DLD1 (cell line): ENCODE data around the gene EHBP1.
"Not testable (repeated sequence)": the region's sequence is repeated elsewhere in the genome, so short reads cannot be mapped to it uniquely, and the experiment has no call there.

ENCODE experiments used
- in situ Hi-C: cut with HindIII; loops from 2 replicates; pipeline ENCODE4 v1.10.0; 2017; ENCODE audit warnings: low sequenced_read_pairs

EHBP1 gene

GRCh38 chr2:63001576-63001975 lies 296.1 kb downstream of the EHBP1 start:
- in situ Hi-C loops: no loop called here

- in situ Hi-C loops: no loop called here
Observed at GRCh38 chr2:63003351-63003750, 297.8 kb downstream of the EHBP1 start.

GRCh38 chr2:63007813-63008458 lies 302.4 kb downstream of the EHBP1 start:
- in situ Hi-C loops: no loop called here

GRCh38 chr2:63008838-63009237 lies 303.3 kb downstream of the EHBP1 start:
- in situ Hi-C loops: no loop called here

- in situ Hi-C loops: no loop called here
Observed at GRCh38 chr2:63009490-63009889, 304.0 kb downstream of the EHBP1 start.

- in situ Hi-C loops: no loop called here
Observed at GRCh38 chr2:63012541-63012940, 307.0 kb downstream of the EHBP1 start.

- in situ Hi-C loops: no loop called here
Observed at GRCh38 chr2:63013438-63013837, 307.9 kb downstream of the EHBP1 start.

- in situ Hi-C loops: no loop called here
Observed at GRCh38 chr2:63015389-63015788, 309.9 kb downstream of the EHBP1 start.

GRCh38 chr2:63018439-63018838 lies 312.9 kb downstream of the EHBP1 start:
- in situ Hi-C loops: no loop called here

GRCh38 chr2:63019686-63020085 lies 314.2 kb downstream of the EHBP1 start:
- in situ Hi-C loops: not testable (repeated sequence)

- in situ Hi-C loops: no loop called here
Observed at GRCh38 chr2:63023444-63023843, 317.9 kb downstream of the EHBP1 start.

- in situ Hi-C loops: loop anchor here (25.0 kb wide), 1 partner anchor 590 kb away; no protein-coding TSS in a partner anchor
Observed at GRCh38 chr2:63027220-63027619, 321.7 kb downstream of the EHBP1 start.

GRCh38 chr2:63029058-63029457 lies 323.5 kb downstream of the EHBP1 start:
- in situ Hi-C loops: loop anchor here (25.0 kb wide), 1 partner anchor 592 kb away; no protein-coding TSS in a partner anchor

GRCh38 chr2:63034526-63034925 lies 329.0 kb downstream of the EHBP1 start:
- in situ Hi-C loops: loop anchor here (25.0 kb wide), 1 partner anchor 597 kb away; no protein-coding TSS in a partner anchor

GRCh38 chr2:63035169-63035568 lies 329.7 kb downstream of the EHBP1 start:
- in situ Hi-C loops: loop anchor here (25.0 kb wide), 1 partner anchor 598 kb away; no protein-coding TSS in a partner anchor

- in situ Hi-C loops: loop anchor here (25.0 kb wide), 1 partner anchor 598 kb away; no protein-coding TSS in a partner anchor
Observed at GRCh38 chr2:63035660-63036059, 330.1 kb downstream of the EHBP1 start.

- in situ Hi-C loops: loop anchor here (25.0 kb wide), 1 partner anchor 601 kb away; no protein-coding TSS in a partner anchor
Observed at GRCh38 chr2:63038034-63038433, 332.5 kb downstream of the EHBP1 start.

- in situ Hi-C loops: loop anchor here (25.0 kb wide), 1 partner anchor 603 kb away; no protein-coding TSS in a partner anchor
Observed at GRCh38 chr2:63040586-63040985, 335.1 kb downstream of the EHBP1 start.

GRCh38 chr2:63041592-63041991 lies 336.1 kb downstream of the EHBP1 start:
- in situ Hi-C loops: loop anchor here (25.0 kb wide), 1 partner anchor 604 kb away; no protein-coding TSS in a partner anchor

- in situ Hi-C loops: loop anchor here (25.0 kb wide), 1 partner anchor 607 kb away; no protein-coding TSS in a partner anchor
Observed at GRCh38 chr2:63044362-63045327, 339.1 kb downstream of the EHBP1 start.

- in situ Hi-C loops: loop anchor here (25.0 kb wide), 1 partner anchor 609 kb away; no protein-coding TSS in a partner anchor
Observed at GRCh38 chr2:63046552-63046951, 341.0 kb downstream of the EHBP1 start.
